IPS-18a (cell line): Measurements from ENCODE around the gene GPSM1.
A peak's percentile ranks its signal among the peaks of the same experiment; 100 is the strongest.

ENCODE experiments used
- H3K27ac ChIP-seq: one replicate; pipeline ENCODE4 v1.5.1; 2013; ENCODE audit warnings: low read length
- H3K27me3 ChIP-seq: one replicate; pipeline ENCODE4 v1.6.1; 2013; ENCODE audit warnings: mild to moderate bottlenecking, low read length; ENCODE audit not compliant: control insufficient read depth, insufficient read depth
- H3K36me3 ChIP-seq: one replicate; pipeline ENCODE4 v1.6.1; 2013; ENCODE audit warnings: low read depth, low read length; ENCODE audit not compliant: control insufficient read depth
- H3K4me1 ChIP-seq: one replicate; pipeline ENCODE4 v1.6.1; 2013; ENCODE audit warnings: low read depth, low read length; ENCODE audit not compliant: control insufficient read depth
- H3K4me3 ChIP-seq: one replicate; pipeline ENCODE4 v1.5.1; 2013; ENCODE audit warnings: low read length
- H3K9ac ChIP-seq: one replicate; pipeline ENCODE4 v1.6.1; 2013; ENCODE audit warnings: mild to moderate bottlenecking, low read length, moderate library complexity
- H3K9me3 ChIP-seq: one replicate; pipeline ENCODE4 v1.6.1; 2013; ENCODE audit warnings: low read depth, low read length; ENCODE audit not compliant: control insufficient read depth

GPSM1 gene

DNA sequence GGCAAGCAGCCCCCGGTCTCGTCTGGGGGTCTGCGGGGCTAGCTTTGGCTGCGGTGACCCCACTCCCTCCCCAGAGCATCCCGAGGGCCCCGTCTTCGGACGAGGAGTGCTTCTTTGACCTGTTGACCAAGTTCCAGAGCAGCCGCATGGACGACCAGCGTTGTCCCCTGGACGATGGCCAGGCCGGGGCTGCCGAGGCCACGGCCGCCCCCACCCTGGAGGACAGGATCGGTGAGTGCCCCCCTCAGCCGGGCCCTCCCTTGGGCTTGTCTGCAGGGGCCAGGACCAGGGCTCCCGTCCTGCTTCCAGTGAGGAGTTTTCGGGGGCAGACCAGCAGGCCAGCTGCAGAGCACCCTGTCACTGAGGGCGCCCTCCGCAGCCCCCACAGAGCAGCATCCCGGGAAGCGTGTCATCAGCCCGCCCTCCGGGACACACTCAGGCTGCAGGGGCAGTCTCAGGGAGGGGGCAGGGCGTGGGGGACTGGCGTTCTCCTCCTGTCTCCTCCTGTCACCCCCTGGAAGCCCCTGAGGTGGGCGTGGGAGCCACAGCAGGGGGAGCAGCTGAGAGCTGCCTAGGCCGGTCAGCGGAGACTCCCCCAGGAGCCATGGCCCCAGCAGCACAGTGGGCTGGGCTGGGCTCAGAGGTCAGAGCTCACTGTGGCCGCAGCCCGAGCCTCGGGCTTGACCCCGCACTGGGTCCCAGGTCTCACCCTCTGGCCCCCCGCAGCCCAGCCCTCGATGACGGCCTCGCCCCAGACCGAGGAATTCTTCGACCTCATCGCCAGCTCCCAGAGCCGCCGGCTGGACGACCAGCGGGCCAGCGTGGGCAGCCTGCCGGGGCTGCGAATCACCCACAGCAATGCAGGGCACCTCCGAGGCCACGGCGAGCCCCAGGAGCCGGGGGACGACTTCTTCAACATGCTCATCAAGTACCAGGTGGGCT lies 28.5 kb downstream of the GPSM1 start:
- H3K9me3 ChIP-seq: no peaks in the 10 kb centered on the region
- H3K36me3 ChIP-seq: no peaks in the 10 kb centered on the region
- H3K27ac ChIP-seq: no peak overlapping the region
- H3K4me3 ChIP-seq: no peak overlapping the region
- no peak overlapping the region for H3K9ac ChIP-seq
- H3K4me1 ChIP-seq: no peaks in the 10 kb centered on the region
- no peaks in the 10 kb centered on the region for H3K27me3 ChIP-seq

GRCh38 chr9:136357202-136357725 lies 29.9 kb downstream of the GPSM1 start:
- Histone ChIP-seq H3K27ac (no peak overlapping the region), H3K27me3 (no peaks in the 10 kb centered on the region), H3K4me3 (no peak overlapping the region), H3K4me1 (no peaks in the 10 kb centered on the region), H3K9me3 (no peaks in the 10 kb centered on the region), H3K9ac (no peak overlapping the region), H3K36me3 (no peaks in the 10 kb centered on the region)

DNA sequence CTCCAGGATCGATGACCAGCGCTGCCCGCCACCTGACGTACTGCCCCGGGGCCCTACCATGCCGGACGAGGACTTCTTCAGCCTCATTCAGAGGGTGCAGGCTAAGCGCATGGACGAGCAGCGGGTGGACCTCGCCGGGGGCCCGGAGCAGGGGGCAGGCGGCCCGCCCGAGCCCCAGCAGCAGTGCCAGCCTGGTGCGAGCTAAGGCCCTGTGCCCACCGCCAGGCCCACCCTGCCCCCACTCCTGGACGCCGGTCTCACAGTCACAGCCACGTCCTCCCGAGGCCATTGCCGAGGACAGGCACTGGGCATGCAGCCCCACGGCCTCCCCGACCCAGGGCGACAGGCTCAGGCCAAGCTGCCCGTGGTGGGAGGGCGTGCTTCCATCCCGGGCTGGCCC lies 30.7 kb downstream of the GPSM1 start:
- no peak overlapping the region for H3K27ac ChIP-seq
- H3K9me3 ChIP-seq: no peaks in the 10 kb centered on the region
- no peak overlapping the region for H3K4me3 ChIP-seq
- H3K27me3 ChIP-seq: no peaks in the 10 kb centered on the region
- H3K36me3 ChIP-seq: no peaks in the 10 kb centered on the region
- no peaks in the 10 kb centered on the region for H3K4me1 ChIP-seq
- no peak overlapping the region for H3K9ac ChIP-seq

- Histone ChIP-seq H3K9ac (no peak overlapping the region), H3K4me1 (no peaks in the 10 kb centered on the region), H3K9me3 (no peaks in the 10 kb centered on the region), H3K4me3 (no peak overlapping the region), H3K36me3 (no peaks in the 10 kb centered on the region), H3K27me3 (peaks cover 1% of the 10 kb centered on the region), H3K27ac (no peak overlapping the region)
These were observed 31.5 kb downstream of the GPSM1 start for GRCh38 chr9:136358888-136359287.

- Histone ChIP-seq H3K9ac (no peak overlapping the region), H3K27ac (no peak overlapping the region), H3K9me3 (no peaks in the 10 kb centered on the region), H3K27me3 (peaks cover 3% of the 10 kb centered on the region), H3K4me1 (no peaks in the 10 kb centered on the region), H3K4me3 (no peak overlapping the region), H3K36me3 (no peaks in the 10 kb centered on the region)
These were observed 32.7 kb downstream of the GPSM1 start for GRCh38 chr9:136359774-136360718.

- Histone ChIP-seq H3K9ac (no peak overlapping the region), H3K4me1 (no peaks in the 10 kb centered on the region), H3K27ac (no peak overlapping the region), H3K36me3 (no peaks in the 10 kb centered on the region), H3K9me3 (no peaks in the 10 kb centered on the region), H3K27me3 (peaks cover 3% of the 10 kb centered on the region), H3K4me3 (no peak overlapping the region)
These were observed 33.9 kb downstream of the GPSM1 start for GRCh38 chr9:136361047-136361753.

DNA sequence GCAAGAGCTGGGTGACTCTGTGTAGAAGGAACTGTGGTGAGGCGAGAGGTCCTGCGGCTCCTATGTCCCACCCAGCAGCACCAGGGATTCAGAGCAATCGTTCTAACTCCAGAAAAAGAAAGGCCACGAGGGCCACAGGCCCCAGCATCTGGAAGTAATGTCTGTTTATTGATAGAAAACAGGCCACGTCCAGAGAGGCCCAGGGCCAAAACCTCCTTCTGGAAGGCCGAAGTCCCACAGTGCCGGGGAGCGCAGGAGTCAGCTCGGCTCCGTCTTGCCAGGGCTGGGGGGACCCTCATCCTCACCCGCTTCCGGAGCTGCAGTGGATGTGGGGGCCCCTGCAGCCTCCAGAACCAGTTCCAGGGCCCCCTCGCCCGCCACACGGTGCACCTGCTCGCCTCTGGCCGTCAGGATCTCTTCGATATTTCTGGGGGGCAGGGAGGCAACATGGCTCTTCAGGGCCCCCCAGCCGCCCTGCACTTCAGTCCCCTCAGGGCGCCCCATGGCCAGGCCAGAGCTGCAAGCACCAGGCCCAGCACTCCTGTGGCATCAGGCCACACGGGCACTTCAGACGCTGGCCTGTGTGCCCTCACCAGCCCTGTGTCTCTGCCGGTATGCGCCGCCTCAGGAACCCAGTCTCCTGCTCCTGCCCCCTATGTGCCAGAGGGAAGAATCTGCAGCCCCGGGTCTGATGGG lies 34.6 kb downstream of the GPSM1 start:
- no peak overlapping the region for H3K27ac ChIP-seq
- H3K4me1 ChIP-seq: no peaks in the 10 kb centered on the region
- H3K4me3 ChIP-seq: no peak overlapping the region
- H3K36me3 ChIP-seq: no peaks in the 10 kb centered on the region
- H3K27me3 ChIP-seq: peaks cover 3% of the 10 kb centered on the region
- no peaks in the 10 kb centered on the region for H3K9me3 ChIP-seq
- H3K9ac ChIP-seq: no peak overlapping the region

- H3K36me3 ChIP-seq: no peaks in the 10 kb centered on the region
- H3K9me3 ChIP-seq: no peaks in the 10 kb centered on the region
- peaks cover 3% of the 10 kb centered on the region for H3K27me3 ChIP-seq
- H3K4me1 ChIP-seq: no peaks in the 10 kb centered on the region
- no peak overlapping the region for H3K9ac ChIP-seq
- no peak overlapping the region for H3K27ac ChIP-seq
- no peak overlapping the region for H3K4me3 ChIP-seq
These were observed 35.1 kb downstream of the GPSM1 start for GRCh38 chr9:136362450-136362784.

DNA sequence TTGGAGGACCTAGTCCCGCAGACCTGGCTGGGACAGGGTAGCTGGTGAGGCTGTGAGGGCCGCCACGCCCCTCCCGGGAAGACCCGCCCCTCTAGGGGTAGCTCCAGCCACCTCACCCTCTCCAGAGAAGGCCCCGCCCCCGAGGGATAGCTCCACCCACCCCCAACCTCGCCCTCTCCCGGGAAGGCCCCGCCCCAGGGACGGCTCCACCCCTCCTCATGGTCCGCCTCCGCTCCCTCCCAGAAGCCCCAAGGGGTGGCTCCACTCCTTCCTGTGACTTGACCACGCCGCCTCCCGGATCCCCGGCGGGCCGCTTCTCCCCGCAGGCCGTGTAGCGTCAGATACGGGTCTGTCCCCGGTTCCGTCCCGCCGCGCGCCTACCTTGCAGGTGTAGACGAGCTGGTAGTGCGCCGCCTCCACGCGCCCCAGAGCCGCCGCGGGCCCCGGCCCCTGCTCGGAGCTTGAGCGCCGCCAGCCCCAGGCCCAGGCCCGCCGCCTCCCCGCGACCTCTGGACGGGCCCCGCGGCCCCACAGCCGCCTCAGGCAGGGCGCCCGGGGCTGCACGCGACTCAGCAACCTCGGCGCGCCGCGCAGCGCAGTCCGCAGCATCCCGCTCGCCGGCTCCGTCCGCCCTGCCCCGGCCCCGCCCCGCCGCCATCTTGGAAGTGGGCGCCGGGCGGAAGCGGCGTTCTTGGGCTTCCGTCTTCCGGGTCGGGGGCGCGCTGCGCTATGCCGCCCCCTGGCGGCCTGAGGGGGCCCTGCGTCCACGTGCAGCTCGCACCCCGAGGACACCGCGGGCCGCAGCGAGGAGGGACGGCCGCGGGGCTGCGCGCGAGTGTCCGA lies 36.0 kb downstream of the GPSM1 start, which contains the start of gene DNLZ:
DNLZ (minus strand) TSS at position 639 of the 843 bp plus-strand sequence; CDS start at position 609, 30 bp downstream.
- Histone ChIP-seq H3K27me3 (peaks cover 3% of the 10 kb centered on the region), H3K9ac (no peak within 1 kb of the TSS), H3K4me1 (no peaks in the 10 kb centered on the region), H3K4me3 (peak within 1 kb of the TSS; percentile 70), H3K36me3 (no peaks in the 10 kb centered on the region), H3K9me3 (no peaks in the 10 kb centered on the region), H3K27ac (no peak within 1 kb of the TSS)
